Chondrocyte (in vitro differentiated cells): ENCODE measurements around the gene NCAM1. TPM values are rescaled to one million over a fixed set of nuclear protein-coding genes. Genes with fewer than 3 reads are reported as not detected.

Source experiments
- DNase-seq: peaks from one replicate; pipeline ENCODE4 v3.0.0; 2021; ENCODE audit warnings: mixed read lengths, low spot score
- H3K27ac Mint-ChIP-seq: one replicate; pipeline ENCODE4 v1.8.0; 2021; ENCODE audit warnings: mild to moderate bottlenecking, moderate library complexity, mixed read lengths; ENCODE audit not compliant: unreplicated experiment
- H3K27me3 Mint-ChIP-seq: 2 replicates; pipeline ENCODE4 v1.8.0; 2021; ENCODE audit warnings: low read depth, mixed read lengths
- H3K36me3 Mint-ChIP-seq: 2 replicates; pipeline ENCODE4 v1.8.0; 2021; ENCODE audit warnings: low read depth, mixed read lengths
- H3K4me1 Mint-ChIP-seq: 2 replicates; pipeline ENCODE4 v1.8.0; 2021; ENCODE audit warnings: low read depth, mild to moderate bottlenecking, mixed read lengths
- H3K4me3 Mint-ChIP-seq: one replicate; pipeline ENCODE4 v1.8.0; 2021; ENCODE audit warnings: mild to moderate bottlenecking, moderate library complexity, mixed read lengths; ENCODE audit not compliant: unreplicated experiment
- H3K9me3 Mint-ChIP-seq: 2 replicates; pipeline ENCODE4 v1.8.0; 2021; ENCODE audit warnings: low read depth, mixed read lengths
- total RNA-seq: library from RNA; stranded (reverse); gene quantifications from 3 replicates; pipeline ENCODE4 v1.2.1, GENCODE V29; 2021
- TF ChIP-seq, protein P1 (sequence below): fragments of 200-600 bp; sonication (generic); IDR thresholded peaks from 2 replicates; pipeline ENCODE4 v1.5.0; 2021; ENCODE audit warnings: antibody characterized with exemption, mild to moderate bottlenecking, moderate library complexity

Gene NCAM1
- total RNA-seq, 1 donor from 2014 or later, result 3.9 TPM

DNA sequence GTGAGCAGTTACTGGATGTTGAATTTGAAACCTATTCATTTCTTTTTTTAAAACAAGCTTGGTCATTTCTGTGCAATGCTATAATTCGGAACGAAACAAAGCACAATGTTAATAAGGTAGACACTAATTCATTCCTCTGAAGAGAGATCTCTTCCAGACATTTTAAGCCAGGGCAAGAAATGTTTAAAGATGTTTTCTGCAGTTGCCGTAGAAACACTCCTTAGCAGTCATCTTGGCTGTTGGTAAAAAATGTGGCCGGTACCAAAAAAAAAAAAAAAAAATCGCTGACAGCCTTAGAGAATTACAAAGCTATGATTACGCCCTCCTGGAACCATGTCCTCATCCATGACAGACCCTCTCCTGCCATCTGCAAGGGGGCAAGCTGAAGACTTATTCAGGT, 286.7 kb downstream of the NCAM1 start:
- Mint-ChIP-seq H3K27me3 (no peaks in the 10 kb centered on the region), H3K4me1 (no peaks in the 10 kb centered on the region), H3K36me3 (no peaks in the 10 kb centered on the region), H3K9me3 (no peaks in the 10 kb centered on the region), H3K27ac (no peak overlapping the region), H3K4me3 (no peak overlapping the region)
- no peak for DNase-seq
- TF ChIP-seq, protein P1, sequence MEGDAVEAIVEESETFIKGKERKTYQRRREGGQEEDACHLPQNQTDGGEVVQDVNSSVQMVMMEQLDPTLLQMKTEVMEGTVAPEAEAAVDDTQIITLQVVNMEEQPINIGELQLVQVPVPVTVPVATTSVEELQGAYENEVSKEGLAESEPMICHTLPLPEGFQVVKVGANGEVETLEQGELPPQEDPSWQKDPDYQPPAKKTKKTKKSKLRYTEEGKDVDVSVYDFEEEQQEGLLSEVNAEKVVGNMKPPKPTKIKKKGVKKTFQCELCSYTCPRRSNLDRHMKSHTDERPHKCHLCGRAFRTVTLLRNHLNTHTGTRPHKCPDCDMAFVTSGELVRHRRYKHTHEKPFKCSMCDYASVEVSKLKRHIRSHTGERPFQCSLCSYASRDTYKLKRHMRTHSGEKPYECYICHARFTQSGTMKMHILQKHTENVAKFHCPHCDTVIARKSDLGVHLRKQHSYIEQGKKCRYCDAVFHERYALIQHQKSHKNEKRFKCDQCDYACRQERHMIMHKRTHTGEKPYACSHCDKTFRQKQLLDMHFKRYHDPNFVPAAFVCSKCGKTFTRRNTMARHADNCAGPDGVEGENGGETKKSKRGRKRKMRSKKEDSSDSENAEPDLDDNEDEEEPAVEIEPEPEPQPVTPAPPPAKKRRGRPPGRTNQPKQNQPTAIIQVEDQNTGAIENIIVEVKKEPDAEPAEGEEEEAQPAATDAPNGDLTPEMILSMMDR, result no peak

- DNase-seq, result no peak
- TF ChIP-seq, protein P1, result no peak
- Mint-ChIP-seq H3K36me3 (no peaks in the 10 kb centered on the region), H3K4me1 (no peaks in the 10 kb centered on the region), H3K27me3 (no peaks in the 10 kb centered on the region), H3K27ac (no peak overlapping the region), H3K4me3 (no peak overlapping the region), H3K9me3 (no peaks in the 10 kb centered on the region)
Measured at GRCh38 chr11:113248702-113249490, 287.7 kb downstream of the NCAM1 start.

DNA sequence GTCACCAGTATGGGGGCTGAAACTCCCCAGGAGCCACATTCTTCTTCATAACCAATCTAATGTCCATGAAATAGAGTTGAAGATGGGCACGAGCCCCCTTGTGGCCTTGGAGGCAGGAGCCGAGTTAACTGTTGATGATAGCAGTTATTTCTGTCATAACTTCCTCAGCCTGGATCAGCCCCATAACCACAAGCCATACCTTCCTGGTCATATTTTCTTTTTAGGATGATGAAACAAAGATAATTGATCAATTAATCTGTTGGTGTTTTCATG, 288.2 kb downstream of the NCAM1 start:
- Mint-ChIP-seq H3K27ac (no peak overlapping the region), H3K9me3 (no peaks in the 10 kb centered on the region), H3K36me3 (no peaks in the 10 kb centered on the region), H3K27me3 (no peaks in the 10 kb centered on the region), H3K4me3 (no peak overlapping the region), H3K4me1 (no peaks in the 10 kb centered on the region)
- DNase-seq, result no peak
- TF ChIP-seq, protein P1, result peak; percentile 49

GRCh38 chr11:113249786-113250185, 288.6 kb downstream of the NCAM1 start:
- Mint-ChIP-seq H3K9me3 (no peaks in the 10 kb centered on the region), H3K27ac (no peak overlapping the region), H3K27me3 (no peaks in the 10 kb centered on the region), H3K36me3 (no peaks in the 10 kb centered on the region), H3K4me1 (no peaks in the 10 kb centered on the region), H3K4me3 (no peak overlapping the region)
- no peak for DNase-seq
- TF ChIP-seq, protein P1, result no peak

DNA sequence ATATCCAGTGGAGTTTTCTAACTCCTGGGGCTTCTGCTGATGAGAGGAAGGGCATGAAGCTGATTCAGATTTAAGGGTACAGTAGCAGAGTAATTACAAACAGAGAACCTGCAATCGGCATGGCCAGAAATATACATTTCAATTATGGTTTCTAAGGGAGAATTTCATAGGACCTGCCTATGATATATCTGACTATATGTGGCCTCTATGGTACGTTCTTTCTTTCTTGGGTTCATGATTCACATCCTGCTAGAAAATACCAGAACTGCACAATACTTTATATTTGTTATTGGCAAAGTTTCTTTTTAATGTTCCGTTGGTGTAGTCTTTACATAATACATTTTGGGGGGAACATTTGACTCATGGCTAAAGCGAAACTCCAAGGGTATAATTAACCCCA, 290.1 kb downstream of the NCAM1 start:
- H3K27ac Mint-ChIP-seq, result no peak overlapping the region
- peaks cover under 1% of the 10 kb centered on the region for H3K4me1 Mint-ChIP-seq
- TF ChIP-seq, protein P1, result no peak
- no peak for DNase-seq
- H3K27me3 Mint-ChIP-seq, result no peaks in the 10 kb centered on the region
- no peak overlapping the region for H3K4me3 Mint-ChIP-seq
- no peaks in the 10 kb centered on the region for H3K36me3 Mint-ChIP-seq
- H3K9me3 Mint-ChIP-seq, result no peaks in the 10 kb centered on the region
